NCI-H460 (cell line): ENCODE results near the gene NUDT15. TPM values are rescaled to one million over a fixed set of nuclear protein-coding genes. Genes with fewer than 3 reads are reported as not detected.

Experiments
- DNase-seq: peaks from one replicate; pipeline ENCODE4 v3.0.0-alpha.2; 2016; ENCODE audit warnings: low read depth; ENCODE audit errors: extremely low read depth
- total RNA-seq: library from RNA; depleted of rRNA; stranded (reverse); fragments of >200 nt; shearing (Covaris generic); gene quantifications from 2 replicates; pipeline ENCODE4 v1.2.3, GENCODE V29; 2014; rRNA removed

Gene NUDT15
- total RNA-seq, 1 experiment from 2014 or later = 25.9 TPM

DNA sequence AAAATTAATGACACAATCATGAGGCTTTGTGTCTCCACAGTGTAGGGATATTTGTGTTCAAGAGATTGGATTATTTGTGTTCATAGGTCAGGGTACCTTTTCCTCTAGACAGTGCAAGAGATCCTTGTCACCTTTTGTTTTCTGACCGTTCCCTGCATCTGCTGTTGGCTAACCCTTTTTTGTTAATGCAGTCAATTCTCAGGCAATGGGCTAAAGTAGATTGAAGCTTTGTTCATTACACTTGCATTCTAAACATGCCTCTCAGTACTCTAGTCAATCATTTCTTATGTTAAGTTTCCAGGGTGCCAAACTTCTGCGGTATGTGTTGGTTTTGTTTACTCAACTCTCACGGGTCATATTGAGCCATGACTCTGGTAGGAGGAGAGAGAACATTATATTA is 59.1 kb downstream of the NUDT15 start:
- DNase-seq = no peak

Other genes with a start within 250 kb of the NUDT15 start
- gene SUCLA2, start 36.5 kb upstream of the NUDT15 start, total RNA-seq = 42.6 and 51.2 TPM in 2 replicates
- 20.6 and 24.1 TPM in 2 replicates for gene MED4, start 57.4 kb downstream of the NUDT15 start, total RNA-seq
- 140 TPM in 2 replicates for gene ITM2B, start 195.5 kb downstream of the NUDT15 start, total RNA-seq